GM23338 (cell line): ENCODE measurements around the gene OR10R2.

Experiments used
- POLR2AphosphoS5 ChIP-seq: IDR thresholded peaks from 2 replicates; pipeline ENCODE4 v1.6.1; 2016; ENCODE audit warnings: antibody characterized with exemption, low read depth
- TF ChIP-seq, protein P1 (sequence below), 2 experiments: fragments of 200-600 bp in 1 of 2; sonication (generic) in 1 of 2; conservative IDR thresholded peaks; 2 replicates each; pipeline versions ENCODE4 v1.5.1 to v1.6.1; 2016 to 2017; ENCODE audit warnings: antibody characterized with exemption in 2 of 2, low read depth in 2 of 2, mild to moderate bottlenecking in 2 of 2, moderate library complexity in 1 of 2
- TF ChIP-seq, protein P2 (sequence below): IDR thresholded peaks from 2 replicates; pipeline ENCODE4 v1.6.1; 2016; ENCODE audit warnings: antibody characterized with exemption

DNA sequence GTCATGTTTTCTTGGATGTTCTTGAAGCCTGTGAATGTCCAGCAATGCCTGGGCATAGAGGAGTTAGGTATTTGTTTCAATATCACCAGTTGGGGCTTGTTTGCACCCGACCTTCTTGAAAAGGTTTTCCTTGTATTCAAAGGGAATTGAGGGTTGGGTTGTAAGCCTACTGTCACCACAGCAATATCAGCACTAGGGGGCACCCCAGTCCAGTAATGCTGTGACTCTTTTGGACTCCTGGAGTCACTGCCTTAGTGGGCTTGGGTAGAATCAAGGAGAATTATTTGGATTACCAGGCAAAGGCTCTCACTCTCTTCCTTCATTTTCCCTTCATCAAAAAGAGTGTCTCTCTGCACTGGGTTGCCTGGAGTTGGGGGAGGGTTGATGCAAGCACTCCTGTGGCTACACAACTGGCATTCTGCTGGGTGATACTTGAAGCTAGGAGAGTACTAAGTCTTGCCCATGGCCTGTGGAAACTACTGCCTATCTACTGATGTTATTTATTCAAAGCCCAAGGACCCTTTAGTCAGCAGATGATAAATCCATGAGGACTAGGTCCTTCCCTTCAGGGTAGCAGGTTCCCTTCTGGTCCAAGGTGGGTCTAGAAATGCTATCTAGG, 34.5 kb downstream of the OR10R2 start:
- TF ChIP-seq, protein P1, sequence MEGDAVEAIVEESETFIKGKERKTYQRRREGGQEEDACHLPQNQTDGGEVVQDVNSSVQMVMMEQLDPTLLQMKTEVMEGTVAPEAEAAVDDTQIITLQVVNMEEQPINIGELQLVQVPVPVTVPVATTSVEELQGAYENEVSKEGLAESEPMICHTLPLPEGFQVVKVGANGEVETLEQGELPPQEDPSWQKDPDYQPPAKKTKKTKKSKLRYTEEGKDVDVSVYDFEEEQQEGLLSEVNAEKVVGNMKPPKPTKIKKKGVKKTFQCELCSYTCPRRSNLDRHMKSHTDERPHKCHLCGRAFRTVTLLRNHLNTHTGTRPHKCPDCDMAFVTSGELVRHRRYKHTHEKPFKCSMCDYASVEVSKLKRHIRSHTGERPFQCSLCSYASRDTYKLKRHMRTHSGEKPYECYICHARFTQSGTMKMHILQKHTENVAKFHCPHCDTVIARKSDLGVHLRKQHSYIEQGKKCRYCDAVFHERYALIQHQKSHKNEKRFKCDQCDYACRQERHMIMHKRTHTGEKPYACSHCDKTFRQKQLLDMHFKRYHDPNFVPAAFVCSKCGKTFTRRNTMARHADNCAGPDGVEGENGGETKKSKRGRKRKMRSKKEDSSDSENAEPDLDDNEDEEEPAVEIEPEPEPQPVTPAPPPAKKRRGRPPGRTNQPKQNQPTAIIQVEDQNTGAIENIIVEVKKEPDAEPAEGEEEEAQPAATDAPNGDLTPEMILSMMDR (conservative IDR thresholded peaks at IDR 0.05; ENCODE audit: low read depth in 2 of 2) = peak; percentile 90 to 94
- TF ChIP-seq, protein P2, sequence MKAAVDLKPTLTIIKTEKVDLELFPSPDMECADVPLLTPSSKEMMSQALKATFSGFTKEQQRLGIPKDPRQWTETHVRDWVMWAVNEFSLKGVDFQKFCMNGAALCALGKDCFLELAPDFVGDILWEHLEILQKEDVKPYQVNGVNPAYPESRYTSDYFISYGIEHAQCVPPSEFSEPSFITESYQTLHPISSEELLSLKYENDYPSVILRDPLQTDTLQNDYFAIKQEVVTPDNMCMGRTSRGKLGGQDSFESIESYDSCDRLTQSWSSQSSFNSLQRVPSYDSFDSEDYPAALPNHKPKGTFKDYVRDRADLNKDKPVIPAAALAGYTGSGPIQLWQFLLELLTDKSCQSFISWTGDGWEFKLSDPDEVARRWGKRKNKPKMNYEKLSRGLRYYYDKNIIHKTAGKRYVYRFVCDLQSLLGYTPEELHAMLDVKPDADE = no peak
- no peak for TF ChIP-seq POLR2AphosphoS5
